GM12878 (cell line): ENCODE results near the gene CCNL1. TPM values are rescaled to one million over a fixed set of nuclear protein-coding genes. Genes with fewer than 3 reads are reported as not detected.
A peak's percentile ranks its signal among the peaks of the same experiment; 100 is the strongest.

Experiments used
- ATAC-seq: fragments of 200-7000 bp; cut with Tn5 transposase; 3 replicates; pipeline ENCODE4 v1.9.1; 2020; ENCODE audit warnings: mild to moderate bottlenecking, moderate library complexity
- BruUV-seq: library from RNA; stranded (reverse); fragments of 400-500 nt; replicated peaks from 2 replicates; lab custom pipeline; 2021; lab: Mats Ljungman, UMichigan
- CTCF ChIA-PET: fragments of 300-600 bp; sonication (Branson Sonifier 250); formaldehyde crosslinking; extraction: SDS; loops from one replicate; lab custom pipeline; 2021; ENCODE audit warnings: inconsistent platforms; lab: Yijun Ruan, JAX
- POLR2A ChIA-PET: fragments of 350-600 bp; formaldehyde crosslinking; extraction: SDS; loops from one replicate; lab custom pipeline; 2021; ENCODE audit warnings: inconsistent platforms; lab: Charles Lee
- RAD21 ChIA-PET: fragments of 300-600 bp; sonication (Branson Sonifier 250); formaldehyde crosslinking; loops from one replicate; lab custom pipeline; 2023; ENCODE audit warnings: antibody characterized with exemption; ENCODE audit not compliant: unreplicated experiment; lab: Charles Lee
- SMC1A ChIA-PET: fragments of 300-600 bp; sonication (Branson Sonifier 250); formaldehyde crosslinking; loops from one replicate; lab custom pipeline; 2023; ENCODE audit not compliant: unreplicated experiment, uncharacterized antibody; lab: Charles Lee
- DNase-seq: peaks from one replicate; pipeline ENCODE4 v3.0.0-alpha.2; 2011; ENCODE audit warnings: low read depth, low spot score
- FAIRE-seq: peaks from 3 replicates; lab custom pipeline; 2011; peaks lifted over from hg19 to GRCh38; lab: Jason Lieb, UNC
- H2AFZ ChIP-seq: 2 replicates; pipeline ENCODE4 v1.6.0; 2011; ENCODE audit warnings: low read depth, low read length, control low read depth; ENCODE audit not compliant: control insufficient read depth
- H3K27ac ChIP-seq: 2 replicates; pipeline ENCODE4 v1.5.1; 2011; ENCODE audit warnings: control low read depth; ENCODE audit not compliant: control insufficient read depth, insufficient read depth
- H3K27me3 ChIP-seq, 2 experiments: replicated peaks in 1 of 2; 2 replicates each; pipeline versions ENCODE4 v1.6.0 to v1.6.1; 2011; ENCODE audit warnings: low read length in 1 of 2; ENCODE audit not compliant: control insufficient read depth in 2 of 2, insufficient read depth in 2 of 2
- H3K36me3 ChIP-seq, 2 experiments: 2 replicates each; pipeline ENCODE4 v1.5.1; 2011; ENCODE audit warnings: low read length in 1 of 2; ENCODE audit not compliant: control insufficient read depth in 2 of 2, insufficient read depth in 2 of 2
- H3K4me1 ChIP-seq: 2 replicates; pipeline ENCODE4 v1.6.1; 2011; ENCODE audit warnings: mild to moderate bottlenecking, low read length, moderate library complexity, mixed read lengths; ENCODE audit not compliant: control insufficient read depth, insufficient read depth
- H3K4me2 ChIP-seq: 2 replicates; pipeline ENCODE4 v1.6.0; 2011; ENCODE audit warnings: control low read depth; ENCODE audit not compliant: control insufficient read depth, insufficient read depth
- H3K4me3 ChIP-seq: fragments of 200-600 bp; sonication (generic); 2 replicates; pipeline ENCODE4 v1.5.1; 2016
- H3K79me2 ChIP-seq: 2 replicates; pipeline ENCODE4 v1.6.0; 2011; ENCODE audit warnings: low read length; ENCODE audit not compliant: control insufficient read depth, insufficient read depth
- H3K9ac ChIP-seq: 2 replicates; pipeline ENCODE4 v1.8.0; 2011; ENCODE audit warnings: low read length, control low read depth, mixed read lengths; ENCODE audit not compliant: control insufficient read depth, insufficient read depth
- H3K9me3 ChIP-seq: replicated peaks from 3 replicates; pipeline ENCODE4 v1.5.1; 2011; ENCODE audit warnings: mild to moderate bottlenecking, low read length; ENCODE audit not compliant: control insufficient read depth, insufficient read depth
- H4K20me1 ChIP-seq: 2 replicates; pipeline ENCODE4 v1.6.0; 2011; ENCODE audit not compliant: control insufficient read depth, insufficient read depth
- BCL11A ChIP-seq: IDR thresholded peaks from 2 replicates; pipeline ENCODE4 v1.6.1; 2011; ENCODE audit warnings: low read depth, low read length
- HDAC2 ChIP-seq: fragments of 200-600 bp; sonication (generic); IDR thresholded peaks from 2 replicates; pipeline ENCODE4 v1.6.1; 2017
- HDGF ChIP-seq: fragments of 450-650 bp; IDR thresholded peaks from 2 replicates; pipeline ENCODE4 v1.6.1; 2016; ENCODE audit warnings: antibody characterized with exemption
- IKZF1 ChIP-seq: fragments of 450-650 bp; conservative IDR thresholded peaks from 2 replicates; pipeline ENCODE4 v1.6.1; 2017; ENCODE audit warnings: antibody characterized with exemption, mild to moderate bottlenecking
- JUNB ChIP-seq: IDR thresholded peaks from 2 replicates; pipeline ENCODE4 v1.6.1; 2016; ENCODE audit warnings: antibody characterized with exemption, mild to moderate bottlenecking
- NFYB ChIP-seq: IDR thresholded peaks from 2 replicates; pipeline ENCODE4 v1.6.1; 2011; ENCODE audit warnings: low read depth, mild to moderate bottlenecking, low read length, improper control_type of control experiment, moderate library complexity; ENCODE audit not compliant: insufficient read depth
- NR2C2 ChIP-seq: IDR thresholded peaks from 2 replicates; pipeline ENCODE4 v1.6.1; 2011; ENCODE audit warnings: borderline replicate concordance, low read depth; ENCODE audit not compliant: control insufficient read depth, insufficient read length
- POLR2AphosphoS2 ChIP-seq: IDR thresholded peaks from 2 replicates; pipeline ENCODE4 v1.6.1; 2011; ENCODE audit warnings: low read depth, mild to moderate bottlenecking, low read length, improper control_type of control experiment, moderate library complexity
- RELA ChIP-seq: fragments of 450-650 bp; IDR thresholded peaks from 2 replicates; pipeline ENCODE4 v1.8.0; 2014; ENCODE audit warnings: borderline replicate concordance; ENCODE audit not compliant: partially characterized antibody
- SMAD1 ChIP-seq: fragments of 450-650 bp; IDR thresholded peaks from 2 replicates; pipeline ENCODE4 v1.6.1; 2018; ENCODE audit warnings: mild to moderate bottlenecking, low read depth; ENCODE audit not compliant: partially characterized antibody
- TAF1 ChIP-seq: IDR thresholded peaks from 2 replicates; pipeline ENCODE4 v1.6.1; 2011; ENCODE audit warnings: mild to moderate bottlenecking, low read depth, low read length, borderline replicate concordance
- TBL1XR1 ChIP-seq: IDR thresholded peaks from 2 replicates; pipeline ENCODE4 v1.6.1; 2012; ENCODE audit warnings: low read depth, low read length, improper control_type of control experiment
- TCF3 ChIP-seq: IDR thresholded peaks from 2 replicates; pipeline ENCODE4 v1.6.1; 2012; ENCODE audit warnings: low read depth, mild to moderate bottlenecking, low read length, borderline replicate concordance; ENCODE audit not compliant: insufficient read depth
- ZNF274 ChIP-seq: IDR thresholded peaks from one replicate; pipeline ENCODE4 v1.8.0; 2011; ENCODE audit not compliant: insufficient read length, insufficient read depth
- WGBS: methylation state at CpG from one replicate; pipeline ENCODE4 v1.1.6; 2016; ENCODE audit warnings: low lambda C conversion rate; ENCODE audit not compliant: insufficient replicate concordance, insufficient coverage; ENCODE audit errors: missing lambda C conversion rate; 5-methylcytosine and 5-hydroxymethylcytosine counted together
- in situ Hi-C: fragments of 300-500 bp; cut with MboI; formaldehyde crosslinking; loops from 9 replicates; pipeline ENCODE4 v1.14.3; 2018; ENCODE audit warnings: mixed read lengths
- intact Hi-C: fragments of 100-400 bp; cut with micrococcal nuclease; formaldehyde crosslinking; loops from one replicate; pipeline ENCODE4 v1.14.2; 2022; ENCODE audit not compliant: unreplicated experiment
- polyA plus RNA-seq, 11 experiments: library from polyadenylated mRNA; depleted of rRNA in 4 of 11; unstranded in 6 of 11; stranded (reverse) in 5 of 11; fragments of >200 nt; fragmentation: Nextera tagmentation in 4 of 11; fragmentation: Illumina TruSeq in 1 of 11; extraction: Ambion mirVana in 4 of 11; extraction: Trizol in 1 of 11; gene quantifications; 1 replicate in 1 of 11; 2 replicates in 10 of 11; pipeline versions ENCODE4 v1.2.1 to v1.2.3, GENCODE V29; 2011 to 2016; ENCODE audit warnings: inconsistent platforms in 2 of 11, missing spikeins in 2 of 11, low read depth in 1 of 11
- total RNA-seq, 4 experiments: library from RNA; depleted of rRNA in 3 of 4; stranded (reverse); fragments of >200 nt in 3 of 4; fragmentation: Illumina TruSeq in 1 of 4; extraction: Trizol in 1 of 4; gene quantifications; 2 replicates each; pipeline versions ENCODE4 v1.2.1 to v1.2.3, GENCODE V29; 2013 to 2021
- TF ChIP-seq, protein P1 (sequence below): fragments of 450-650 bp; formaldehyde crosslinking; IDR thresholded peaks from 2 replicates; pipeline ENCODE4 v1.4.0; 2020; ENCODE audit warnings: mild to moderate bottlenecking, moderate library complexity
- TF ChIP-seq, protein P2 (sequence below): fragments of 450-650 bp; IDR thresholded peaks from 2 replicates; pipeline ENCODE4 v1.6.1; 2017; ENCODE audit warnings: mild to moderate bottlenecking
- TF ChIP-seq, protein P3 (sequence below): fragments of 450-650 bp; IDR thresholded peaks from 2 replicates; pipeline ENCODE4 v1.6.1; 2017; ENCODE audit warnings: borderline replicate concordance

Gene CCNL1
- total and polyA plus RNA-seq, 10 of the 15 experiments (the other 5 are each of a cell fraction or from before 2014, with no cell fraction given), result 22.2 to 174 (median 115) TPM

DNA sequence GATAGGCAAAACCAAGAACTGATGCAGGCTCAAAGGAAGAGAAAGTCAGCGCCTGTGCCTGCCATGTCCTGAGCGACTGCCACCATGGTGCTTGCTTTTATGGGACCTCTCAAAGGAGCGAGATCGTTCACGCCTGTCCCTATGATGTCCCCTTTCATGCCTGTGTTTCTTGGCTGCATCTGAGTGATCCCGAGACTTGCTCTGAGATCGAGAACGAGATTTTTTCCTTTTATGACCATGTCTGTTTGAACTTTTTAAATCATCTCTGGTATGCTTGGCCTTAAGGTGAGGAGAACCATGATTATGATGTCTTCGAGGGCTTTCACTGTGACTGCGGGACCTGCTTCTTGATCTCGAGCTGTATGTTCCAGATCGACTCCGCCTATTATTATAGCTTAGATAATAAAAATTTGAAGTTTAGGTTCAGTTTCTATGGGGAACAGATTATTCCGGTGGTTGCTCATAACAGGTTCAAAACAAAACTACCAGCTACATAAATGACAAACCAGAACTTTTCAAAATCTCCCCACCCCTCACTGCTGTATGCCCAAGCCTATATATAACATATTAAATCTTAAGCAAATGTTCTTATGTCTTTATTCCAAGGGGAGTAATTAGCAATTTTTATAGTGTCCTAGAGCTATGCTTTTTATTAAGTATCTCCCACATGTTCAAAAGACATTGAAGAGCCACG lies 11.6 kb downstream of the CCNL1 start:
- TSS peak; percentile 19 for BruUV-seq
- intact Hi-C loops, result no loop called here
- TF ChIP-seq, protein P1, sequence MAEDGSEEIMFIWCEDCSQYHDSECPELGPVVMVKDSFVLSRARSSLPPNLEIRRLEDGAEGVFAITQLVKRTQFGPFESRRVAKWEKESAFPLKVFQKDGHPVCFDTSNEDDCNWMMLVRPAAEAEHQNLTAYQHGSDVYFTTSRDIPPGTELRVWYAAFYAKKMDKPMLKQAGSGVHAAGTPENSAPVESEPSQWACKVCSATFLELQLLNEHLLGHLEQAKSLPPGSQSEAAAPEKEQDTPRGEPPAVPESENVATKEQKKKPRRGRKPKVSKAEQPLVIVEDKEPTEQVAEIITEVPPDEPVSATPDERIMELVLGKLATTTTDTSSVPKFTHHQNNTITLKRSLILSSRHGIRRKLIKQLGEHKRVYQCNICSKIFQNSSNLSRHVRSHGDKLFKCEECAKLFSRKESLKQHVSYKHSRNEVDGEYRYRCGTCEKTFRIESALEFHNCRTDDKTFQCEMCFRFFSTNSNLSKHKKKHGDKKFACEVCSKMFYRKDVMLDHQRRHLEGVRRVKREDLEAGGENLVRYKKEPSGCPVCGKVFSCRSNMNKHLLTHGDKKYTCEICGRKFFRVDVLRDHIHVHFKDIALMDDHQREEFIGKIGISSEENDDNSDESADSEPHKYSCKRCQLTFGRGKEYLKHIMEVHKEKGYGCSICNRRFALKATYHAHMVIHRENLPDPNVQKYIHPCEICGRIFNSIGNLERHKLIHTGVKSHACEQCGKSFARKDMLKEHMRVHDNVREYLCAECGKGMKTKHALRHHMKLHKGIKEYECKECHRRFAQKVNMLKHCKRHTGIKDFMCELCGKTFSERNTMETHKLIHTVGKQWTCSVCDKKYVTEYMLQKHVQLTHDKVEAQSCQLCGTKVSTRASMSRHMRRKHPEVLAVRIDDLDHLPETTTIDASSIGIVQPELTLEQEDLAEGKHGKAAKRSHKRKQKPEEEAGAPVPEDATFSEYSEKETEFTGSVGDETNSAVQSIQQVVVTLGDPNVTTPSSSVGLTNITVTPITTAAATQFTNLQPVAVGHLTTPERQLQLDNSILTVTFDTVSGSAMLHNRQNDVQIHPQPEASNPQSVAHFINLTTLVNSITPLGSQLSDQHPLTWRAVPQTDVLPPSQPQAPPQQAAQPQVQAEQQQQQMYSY, result no peak
- no peak for TF ChIP-seq TAF1
- no peak for TF ChIP-seq RELA
- TF ChIP-seq SMAD1, result no peak
- TF ChIP-seq, protein P2, sequence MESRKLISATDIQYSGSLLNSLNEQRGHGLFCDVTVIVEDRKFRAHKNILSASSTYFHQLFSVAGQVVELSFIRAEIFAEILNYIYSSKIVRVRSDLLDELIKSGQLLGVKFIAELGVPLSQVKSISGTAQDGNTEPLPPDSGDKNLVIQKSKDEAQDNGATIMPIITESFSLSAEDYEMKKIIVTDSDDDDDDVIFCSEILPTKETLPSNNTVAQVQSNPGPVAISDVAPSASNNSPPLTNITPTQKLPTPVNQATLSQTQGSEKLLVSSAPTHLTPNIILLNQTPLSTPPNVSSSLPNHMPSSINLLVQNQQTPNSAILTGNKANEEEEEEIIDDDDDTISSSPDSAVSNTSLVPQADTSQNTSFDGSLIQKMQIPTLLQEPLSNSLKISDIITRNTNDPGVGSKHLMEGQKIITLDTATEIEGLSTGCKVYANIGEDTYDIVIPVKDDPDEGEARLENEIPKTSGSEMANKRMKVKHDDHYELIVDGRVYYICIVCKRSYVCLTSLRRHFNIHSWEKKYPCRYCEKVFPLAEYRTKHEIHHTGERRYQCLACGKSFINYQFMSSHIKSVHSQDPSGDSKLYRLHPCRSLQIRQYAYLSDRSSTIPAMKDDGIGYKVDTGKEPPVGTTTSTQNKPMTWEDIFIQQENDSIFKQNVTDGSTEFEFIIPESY, result no peak
- no peak for TF ChIP-seq BCL11A
- peak; percentile 82 for TF ChIP-seq JUNB
- TF ChIP-seq NFYB, result no peak
- TF ChIP-seq, protein P3, sequence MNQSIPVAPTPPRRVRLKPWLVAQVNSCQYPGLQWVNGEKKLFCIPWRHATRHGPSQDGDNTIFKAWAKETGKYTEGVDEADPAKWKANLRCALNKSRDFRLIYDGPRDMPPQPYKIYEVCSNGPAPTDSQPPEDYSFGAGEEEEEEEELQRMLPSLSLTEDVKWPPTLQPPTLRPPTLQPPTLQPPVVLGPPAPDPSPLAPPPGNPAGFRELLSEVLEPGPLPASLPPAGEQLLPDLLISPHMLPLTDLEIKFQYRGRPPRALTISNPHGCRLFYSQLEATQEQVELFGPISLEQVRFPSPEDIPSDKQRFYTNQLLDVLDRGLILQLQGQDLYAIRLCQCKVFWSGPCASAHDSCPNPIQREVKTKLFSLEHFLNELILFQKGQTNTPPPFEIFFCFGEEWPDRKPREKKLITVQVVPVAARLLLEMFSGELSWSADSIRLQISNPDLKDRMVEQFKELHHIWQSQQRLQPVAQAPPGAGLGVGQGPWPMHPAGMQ, result no peak
- no peak for TF ChIP-seq IKZF1
- no peak for TF ChIP-seq TCF3
- TF ChIP-seq POLR2AphosphoS2, result no peak
- no peak for TF ChIP-seq HDAC2
- no peak for TF ChIP-seq ZNF274
- TF ChIP-seq NR2C2, result no peak
- no peak for TF ChIP-seq HDGF
- TF ChIP-seq TBL1XR1, result no peak

More for the DNA sequence above, 11.6 kb downstream of the CCNL1 start:
- 0 out of 2 replicates have a peak, but pooled peaks cover 4% of the 10 kb centered on the region for H4K20me1 ChIP-seq
- H3K9ac ChIP-seq, result no peak overlapping the region
- H2AFZ ChIP-seq, result no peak overlapping the region
- in situ Hi-C loops, result loop anchor here (25.0 kb wide), 1 partner anchor 986 kb away; no protein-coding TSS in a partner anchor
- no peak overlapping the region for H3K4me2 ChIP-seq
- FAIRE-seq, result no peak
- ChIA-PET RAD21 (interaction anchor here (0.9 to 1.0 kb wide), 2 partner anchors 60 to 83 kb away, joined by 3 read pairs; no protein-coding TSS in a partner anchor), POLR2A (interaction anchor here (0.5 kb wide), 1 partner anchor 486 kb away, joined by 3 read pairs; no protein-coding TSS in a partner anchor), CTCF (interaction anchor here (0.8 to 4.0 kb wide), 5 partner anchors 11 to 526 kb away, joined by 3 to 46 read pairs (median 4); no protein-coding TSS in a partner anchor), SMC1A (interaction anchor here (0.8 to 1.4 kb wide), 4 partner anchors 11 to 90 kb away, joined by 3 to 8 read pairs (median 4); no protein-coding TSS in a partner anchor)
- 30% methylated on average over 15 of the region's 15 CpGs for WGBS
- peaks cover 17% of the 10 kb centered on the region for H3K79me2 ChIP-seq
- peaks cover 7 to 34% of the 10 kb centered on the region in 2 experiments for H3K36me3 ChIP-seq
- no peak overlapping the region for H3K4me3 ChIP-seq
- no peaks in the 10 kb centered on the region; the same call in 1 of the 2 replicates for H3K4me1 ChIP-seq
- no peak for DNase-seq
- peak; percentile 45 for ATAC-seq
- no peaks in the 10 kb centered on the region for H3K27me3 ChIP-seq
- H3K27ac ChIP-seq, result no peak overlapping the region
- no peaks in the 10 kb centered on the region for H3K9me3 ChIP-seq
